Prostate gland (tissue), 2 donors: Measurements from ENCODE around the gene FFAR4. TPM values are rescaled to one million over a fixed set of nuclear protein-coding genes. Genes with fewer than 3 reads are reported as not detected.

Experiments used
- DNase-seq: peaks from one replicate; pipeline ENCODE4 v3.0.0-alpha.2; 2019; ENCODE audit warnings: low spot score
- H3K27ac ChIP-seq, 2 donors: fragments of 200-600 bp; sonication (generic); 2 replicates each; pipeline ENCODE4 v1.5.1; 2017 to 2019
- H3K27me3 ChIP-seq: fragments of 200-600 bp; sonication (generic); replicated peaks from 2 replicates; pipeline ENCODE4 v1.5.1; 2019; ENCODE audit not compliant: insufficient read depth
- H3K36me3 ChIP-seq, 2 donors: fragments of 200-600 bp; sonication (generic); 1 replicate in 1 of 2; 2 replicates in 1 of 2; pipeline versions ENCODE4 v1.5.1 to v1.8.1; 2017 to 2019
- H3K4me1 ChIP-seq: fragments of 200-600 bp; sonication (generic); replicated peaks from 2 replicates; pipeline ENCODE4 v1.5.1; 2019
- H3K4me3 ChIP-seq, 2 donors: fragments of 200-600 bp; sonication (generic); 2 replicates each; pipeline ENCODE4 v1.5.1; 2017 to 2019
- H3K9me3 ChIP-seq: fragments of 200-600 bp; sonication (generic); 2 replicates; pipeline ENCODE4 v1.5.1; 2017
- CTCF ChIP-seq, 4 experiments: fragments of 200-600 bp in 2 of 4; fragments of 450-650 bp in 2 of 4; sonication (generic) in 2 of 4; IDR thresholded peaks; 1 replicate in 3 of 4; 2 replicates in 1 of 4; pipeline ENCODE4 v1.5.1; 2016 to 2019; ENCODE audit warnings: antibody characterized with exemption in 4 of 4, mild to moderate bottlenecking in 2 of 4, moderate library complexity in 2 of 4
- POLR2A ChIP-seq: fragments of 450-650 bp; IDR thresholded peaks from one replicate; pipeline ENCODE4 v1.6.1; 2016; ENCODE audit warnings: antibody characterized with exemption, mild to moderate bottlenecking
- POLR2AphosphoS5 ChIP-seq: sonication (generic); formaldehyde crosslinking; IDR thresholded peaks from one replicate; pipeline ENCODE4 v1.6.1; 2017; ENCODE audit warnings: antibody characterized with exemption
- WGBS: methylation state at CpG from one replicate; pipeline ENCODE4 v1.1.5; 2018; 5-methylcytosine and 5-hydroxymethylcytosine counted together
- intact Hi-C: fragments of 100-400 bp; cut with DNase I; formaldehyde crosslinking; loops from one replicate; pipeline ENCODE4 v1.14.2; 2022
- total RNA-seq, 2 donors: library from RNA; depleted of rRNA; stranded (reverse); fragments of >200 nt; gene quantifications; one replicate each; pipeline ENCODE4 v1.1.0, GENCODE V29; 2016

FFAR4 gene
- total RNA-seq, 2 donors from 2014 or later: 0.18 TPM; not detected in 1

- Histone ChIP-seq H3K4me1 (no peaks in the 10 kb centered on the region), H3K27me3 (no peaks in the 10 kb centered on the region), H3K9me3 (no peaks in the 10 kb centered on the region), H3K27ac (no peak overlapping the region), H3K4me3 (no peak overlapping the region), H3K36me3 (no peaks in the 10 kb centered on the region)
- 79% methylated on average over 3 of the region's 3 CpGs for WGBS
- intact Hi-C loops: no loop called here
- TF ChIP-seq POLR2AphosphoS5 (no peak), CTCF (IDR thresholded peaks at IDR 0.05) (no peak), POLR2A (no peak)
- no peak for DNase-seq
These were observed 46.7 kb downstream of the FFAR4 start for GRCh38 chr10:93613126-93613525.

GRCh38 chr10:93614101-93614825 lies 47.8 kb downstream of the FFAR4 start:
- H3K4me3 ChIP-seq: no peak overlapping the region
- no peaks in the 10 kb centered on the region for H3K4me1 ChIP-seq
- intact Hi-C loops: no loop called here
- no peaks in the 10 kb centered on the region for H3K36me3 ChIP-seq
- H3K27me3 ChIP-seq: no peaks in the 10 kb centered on the region
- WGBS: 75% methylated on average over 7 of the region's 7 CpGs
- TF ChIP-seq POLR2A (no peak), CTCF (IDR thresholded peaks at IDR 0.05) (no peak), POLR2AphosphoS5 (no peak)
- H3K9me3 ChIP-seq: no peaks in the 10 kb centered on the region
- no peak for DNase-seq
- H3K27ac ChIP-seq: no peak overlapping the region

- WGBS: 80% methylated on average over 9 of the region's 9 CpGs
- no peaks in the 10 kb centered on the region for H3K9me3 ChIP-seq
- H3K4me1 ChIP-seq: no peaks in the 10 kb centered on the region
- intact Hi-C loops: no loop called here
- no peaks in the 10 kb centered on the region for H3K36me3 ChIP-seq
- no peak for DNase-seq
- no peaks in the 10 kb centered on the region for H3K27me3 ChIP-seq
- H3K4me3 ChIP-seq: no peak overlapping the region
- no peak overlapping the region for H3K27ac ChIP-seq
- TF ChIP-seq POLR2AphosphoS5 (no peak), CTCF (IDR thresholded peaks at IDR 0.05) (no peak), POLR2A (no peak)
These were observed 49.2 kb downstream of the FFAR4 start for GRCh38 chr10:93615576-93616235.

GRCh38 chr10:93620925-93621324 lies 54.5 kb downstream of the FFAR4 start:
- TF ChIP-seq CTCF (IDR thresholded peaks at IDR 0.05) (no peak), POLR2A (no peak)
- WGBS: 83% methylated on average over 7 of the region's 7 CpGs
- Histone ChIP-seq H3K27me3 (no peaks in the 10 kb centered on the region), H3K27ac (no peak overlapping the region), H3K36me3 (no peaks in the 10 kb centered on the region), H3K9me3 (no peaks in the 10 kb centered on the region), H3K4me1 (no peaks in the 10 kb centered on the region), H3K4me3 (no peak overlapping the region)
- intact Hi-C loops: no loop called here
- DNase-seq: no peak

GRCh38 chr10:93622942-93623341 lies 56.5 kb downstream of the FFAR4 start:
- Histone ChIP-seq H3K27me3 (no peaks in the 10 kb centered on the region), H3K9me3 (no peaks in the 10 kb centered on the region), H3K4me1 (no peaks in the 10 kb centered on the region), H3K27ac (no peak overlapping the region), H3K4me3 (no peak overlapping the region), H3K36me3 (no peaks in the 10 kb centered on the region)
- no peak for DNase-seq
- no peak for TF ChIP-seq POLR2A
- TF ChIP-seq CTCF (IDR thresholded peaks at IDR 0.05): no peak
- no peak for TF ChIP-seq POLR2AphosphoS5
- 90% methylated on average over 1 of the region's 1 CpG for WGBS
- intact Hi-C loops: no loop called here
